Left forelimb (tissue), 1 donor: ENCODE results near the gene UPP2.

Source experiments
- DNase-seq: peaks from one replicate; pipeline ENCODE4 v3.0.0-alpha.2; 2018; ENCODE audit warnings: low spot score

UPP2 gene

GRCh38 chr2:158112992-158113391 is 11.3 kb downstream of the UPP2 start:
- no peak for DNase-seq

GRCh38 chr2:158113741-158114295 is 12.1 kb downstream of the UPP2 start:
- DNase-seq: no peak

GRCh38 chr2:158114516-158114915 is 12.8 kb downstream of the UPP2 start:
- DNase-seq: no peak

GRCh38 chr2:158115202-158115767 is 13.6 kb downstream of the UPP2 start:
- no peak for DNase-seq

- no peak for DNase-seq
Observed at GRCh38 chr2:158116936-158117335, 15.3 kb downstream of the UPP2 start.

GRCh38 chr2:158120102-158120501 is 18.4 kb downstream of the UPP2 start:
- no peak for DNase-seq

GRCh38 chr2:158120664-158121641 is 19.3 kb downstream of the UPP2 start:
- DNase-seq: no peak

GRCh38 chr2:158124896-158125295 is 23.2 kb downstream of the UPP2 start:
- DNase-seq: no peak

- no peak for DNase-seq
Observed at GRCh38 chr2:158125756-158126498, 24.3 kb downstream of the UPP2 start.

GRCh38 chr2:158127380-158127804 is 25.7 kb downstream of the UPP2 start:
- DNase-seq: no peak

- DNase-seq: no peak
Observed at GRCh38 chr2:158128168-158128973, 26.7 kb downstream of the UPP2 start.

- no peak for DNase-seq
Observed at GRCh38 chr2:158129037-158129436, 27.4 kb downstream of the UPP2 start.

- no peak for DNase-seq
Observed at GRCh38 chr2:158130832-158131473, 29.3 kb downstream of the UPP2 start.

GRCh38 chr2:158131483-158131912 is 29.8 kb downstream of the UPP2 start:
- DNase-seq: no peak

GRCh38 chr2:158131919-158132566 is 30.4 kb downstream of the UPP2 start:
- no peak for DNase-seq

- no peak for DNase-seq
Observed at GRCh38 chr2:158134055-158134454, 32.4 kb downstream of the UPP2 start.

GRCh38 chr2:158134655-158135054 is 33.0 kb downstream of the UPP2 start:
- DNase-seq: no peak

- no peak for DNase-seq
Observed at GRCh38 chr2:158135096-158135495, 33.4 kb downstream of the UPP2 start.

- no peak for DNase-seq
Observed at GRCh38 chr2:158138255-158138654, 36.6 kb downstream of the UPP2 start.

GRCh38 chr2:158140201-158140600 is 38.5 kb downstream of the UPP2 start:
- no peak for DNase-seq
